H1 (cell line): ENCODE data around the gene HYDIN.

Source experiments
- CEBPB ChIP-seq: IDR thresholded peaks from 2 replicates; pipeline ENCODE4 v1.6.1; 2012; ENCODE audit warnings: low read depth, low read length
- CREB1 ChIP-seq: IDR thresholded peaks from 2 replicates; pipeline ENCODE4 v1.6.1; 2012; ENCODE audit warnings: inconsistent platforms
- GABPA ChIP-seq: IDR thresholded peaks from 2 replicates; pipeline ENCODE4 v1.6.1; 2011; ENCODE audit warnings: mild to moderate bottlenecking, low read length, moderate library complexity, borderline replicate concordance; ENCODE audit not compliant: insufficient read depth
- GTF2F1 ChIP-seq: IDR thresholded peaks from 2 replicates; pipeline ENCODE4 v1.6.1; 2012; ENCODE audit warnings: low read depth, low read length, improper control_type of control experiment, borderline replicate concordance
- RAD21 ChIP-seq, 2 experiments: IDR thresholded peaks in 1 of 2; conservative IDR thresholded peaks in 1 of 2; 2 replicates each; pipeline ENCODE4 v1.6.1; 2011; ENCODE audit warnings: low read depth in 2 of 2, low read length in 2 of 2, improper control_type of control experiment in 1 of 2, inconsistent platforms in 1 of 2, mild to moderate bottlenecking in 1 of 2, moderate library complexity in 1 of 2
- SRF ChIP-seq: IDR thresholded peaks from 2 replicates; pipeline ENCODE4 v1.6.1; 2011; ENCODE audit warnings: mild to moderate bottlenecking, low read depth, low read length, moderate library complexity

GRCh38 chr16:70808371-70808770, 422.2 kb downstream of the HYDIN start:
- no peak for TF ChIP-seq CREB1
- no peak for TF ChIP-seq SRF
- TF ChIP-seq CEBPB = no peak
- no peak for TF ChIP-seq GTF2F1
- no peak for TF ChIP-seq RAD21 (IDR thresholded peaks at IDR 0.05 in 1 of 2, conservative IDR thresholded peaks at IDR 0.05 in 1 of 2; ENCODE audit: low read depth in 2 of 2, low read length in 2 of 2)
- no peak for TF ChIP-seq GABPA
